Spleen (tissue), 11 donors: Measurements from ENCODE around the gene ALMS1. TPM values are rescaled to one million over a fixed set of nuclear protein-coding genes. Genes with fewer than 3 reads are reported as not detected.
A peak's percentile ranks its signal among the peaks of the same experiment; 100 is the strongest.
"Not testable (repeated sequence)": the region's sequence is repeated elsewhere in the genome, so short reads cannot be mapped to it uniquely, and the experiment has no call there.

Experiments used
- DNase-seq: peaks from one replicate; pipeline ENCODE4 v3.0.0-alpha.2; 2020
- H3K27ac ChIP-seq, 8 donors: fragments of 200-600 bp; sonication (generic) in 7 of 8; 1 replicate in 4 of 8; 2 replicates in 4 of 8; pipeline versions ENCODE4 v1.5.0 to v1.8.0; 2016 to 2021; ENCODE audit warnings: inconsistent platforms in 4 of 8, mild to moderate bottlenecking in 4 of 8, moderate library complexity in 1 of 8
- H3K27me3 ChIP-seq, 7 donors: fragments of 200-600 bp; sonication (generic) in 6 of 7; replicated peaks in 1 of 7; 1 replicate in 4 of 7; 2 replicates in 3 of 7; pipeline versions ENCODE4 v1.5.0 to v1.8.0; 2016 to 2021; ENCODE audit warnings: inconsistent platforms in 3 of 7, mild to moderate bottlenecking in 1 of 7
- H3K36me3 ChIP-seq, 6 donors: fragments of 200-600 bp; sonication (generic) in 5 of 6; 1 replicate in 4 of 6; 2 replicates in 2 of 6; pipeline versions ENCODE4 v1.5.0 to v1.8.0; 2016 to 2021; ENCODE audit warnings: inconsistent platforms in 2 of 6
- H3K4me1 ChIP-seq, 6 donors: fragments of 200-600 bp; sonication (generic) in 5 of 6; 1 replicate in 3 of 6; 2 replicates in 3 of 6; pipeline versions ENCODE4 v1.5.0 to v1.8.0; 2016 to 2021; ENCODE audit warnings: inconsistent platforms in 3 of 6
- H3K4me3 ChIP-seq, 8 donors: fragments of 200-600 bp; sonication (generic) in 7 of 8; 1 replicate in 4 of 8; 2 replicates in 4 of 8; pipeline versions ENCODE4 v1.5.0 to v1.8.0; 2016 to 2021; ENCODE audit warnings: inconsistent platforms in 4 of 8, mild to moderate bottlenecking in 4 of 8, moderate library complexity in 2 of 8
- H3K9me3 ChIP-seq, 8 donors: fragments of 200-600 bp; sonication (generic) in 7 of 8; 1 replicate in 4 of 8; 2 replicates in 4 of 8; pipeline versions ENCODE4 v1.5.0 to v1.8.0; 2016 to 2021; ENCODE audit warnings: inconsistent platforms in 4 of 8
- POLR2A ChIP-seq, 3 donors: fragments of 450-650 bp; IDR thresholded peaks; one replicate each; pipeline ENCODE4 v1.5.1; 2017; ENCODE audit warnings: antibody characterized with exemption in 3 of 3, mild to moderate bottlenecking in 1 of 3
- POLR2AphosphoS5 ChIP-seq, 3 donors: sonication (generic); formaldehyde crosslinking; IDR thresholded peaks; one replicate each; pipeline ENCODE4 v1.5.1; 2017; ENCODE audit warnings: antibody characterized with exemption in 3 of 3
- WGBS, 5 donors: extraction: QIAGEN DNeasy Blood & Tissue Kit in 3 of 5; methylation state at CpG; one replicate each; pipeline versions ENCODE4 v1.1.5 to v1.1.7; 2013 to 2018; 5-methylcytosine and 5-hydroxymethylcytosine counted together
- intact Hi-C: fragments of 100-400 bp; cut with DNase I; formaldehyde crosslinking; loops from one replicate; pipeline ENCODE4 v1.15.0; 2023; ENCODE audit warnings: low total_unique reads
- polyA plus RNA-seq, 3 donors: library from polyadenylated mRNA; stranded (reverse); fragments of 200-250 nt; gene quantifications; one replicate each; pipeline ENCODE4 v1.2.1, GENCODE V29; 2013
- total RNA-seq, 7 donors: library from RNA; depleted of rRNA in 3 of 7; stranded (reverse); fragments of >200 nt in 3 of 7; fragmentation: NEBNext Ultra II Directional in 4 of 7; extraction: Animal tissue kit (Norgen Biotek cat#: 25700) in 4 of 7; gene quantifications; one replicate each; pipeline versions ENCODE4 v1.1.0 to v1.2.1, GENCODE V29; 2016 to 2021
- TF ChIP-seq, protein P1 (sequence below), 11 experiments: fragments of 200-600 bp in 7 of 11; fragments of 450-650 bp in 4 of 11; sonication (generic) in 4 of 11; IDR thresholded peaks in 8 of 11; conservative IDR thresholded peaks in 3 of 11; 1 replicate in 7 of 11; 2 replicates in 4 of 11; pipeline versions ENCODE4 v1.4.0 to v1.8.0; 2016 to 2021; ENCODE audit warnings: antibody characterized with exemption in 11 of 11, inconsistent platforms in 4 of 11, mild to moderate bottlenecking in 1 of 11
- donor health status: healthy with polysubstance abuse.
- donor health status: DM: no; HTN: no; CAD: no; lungs with moderate emphysema.
- donor health status: DM: no; HTN: no; CAD: no.
- donor health status: Bipolar disorder and iron deficiency.
- donor health status: healthy.
- donor health status: DM: no; HTN: no; CAD: no.
- donor health status: DM: yes; HTN: yes; CAD: no.

Gene ALMS1
- total and polyA plus RNA-seq, 10 donors, result 3.8 to 34.2 (median 17.7) TPM

DNA sequence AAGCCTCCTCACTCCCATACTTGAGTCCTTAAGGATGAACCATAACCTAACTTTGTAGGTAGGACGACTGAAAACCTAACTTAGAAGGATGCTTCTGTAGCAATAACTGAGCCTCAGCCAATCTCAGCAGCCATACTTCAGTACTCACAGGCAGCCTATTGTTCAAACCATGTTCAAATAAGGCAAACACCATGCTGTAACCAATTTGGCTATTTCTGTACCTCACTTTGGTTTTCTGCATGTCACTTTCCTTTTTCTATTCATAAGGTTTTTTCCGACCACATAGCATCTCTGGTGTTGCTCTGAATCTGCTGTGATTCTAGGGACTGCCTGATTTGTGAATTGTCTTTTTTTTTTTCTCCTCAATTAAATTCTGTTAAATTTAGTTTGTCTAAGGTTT is 242.9 kb downstream of the ALMS1 start:
- 61 to 90% (median 76%) methylated on average over 2 of the region's 2 CpGs for WGBS, 5 donors
- H3K36me3 ChIP-seq, H3K9me3 ChIP-seq, H3K4me1 ChIP-seq, intact Hi-C loops, H3K27ac ChIP-seq, DNase-seq, H3K27me3 ChIP-seq, H3K4me3 ChIP-seq: not testable (repeated sequence)

DNA sequence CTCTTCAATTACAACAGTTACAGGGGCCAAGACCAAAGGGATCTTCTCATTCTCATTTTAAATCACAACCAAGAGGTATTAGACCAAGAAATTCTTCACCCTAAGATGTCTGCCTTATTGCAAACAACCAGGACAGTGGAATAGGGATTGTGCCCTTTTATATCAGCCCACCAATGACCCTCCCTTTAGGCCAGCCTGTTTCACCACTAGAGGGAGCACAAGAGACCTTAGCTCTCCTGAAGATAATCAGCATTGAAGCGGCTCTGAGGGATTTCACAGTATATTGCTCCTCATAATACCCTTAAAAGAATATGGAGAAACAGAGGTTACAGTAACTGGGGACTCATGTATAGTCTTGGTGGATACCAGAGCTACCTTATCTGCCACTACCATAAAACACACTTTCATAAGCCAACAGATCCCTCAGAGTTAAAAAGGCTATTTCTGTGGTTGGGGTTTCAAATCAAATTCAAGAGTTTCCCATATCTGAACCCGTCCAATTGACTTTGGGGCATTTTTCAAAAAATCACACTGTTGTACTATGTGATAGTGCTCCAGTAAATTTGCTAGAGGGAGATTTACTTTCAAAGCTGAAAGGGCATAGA is 245.1 kb downstream of the ALMS1 start:
- H3K4me3 ChIP-seq, DNase-seq, intact Hi-C loops, H3K4me1 ChIP-seq, H3K27me3 ChIP-seq, H3K36me3 ChIP-seq, H3K9me3 ChIP-seq, H3K27ac ChIP-seq: not testable (repeated sequence)
- TF ChIP-seq, protein P1, sequence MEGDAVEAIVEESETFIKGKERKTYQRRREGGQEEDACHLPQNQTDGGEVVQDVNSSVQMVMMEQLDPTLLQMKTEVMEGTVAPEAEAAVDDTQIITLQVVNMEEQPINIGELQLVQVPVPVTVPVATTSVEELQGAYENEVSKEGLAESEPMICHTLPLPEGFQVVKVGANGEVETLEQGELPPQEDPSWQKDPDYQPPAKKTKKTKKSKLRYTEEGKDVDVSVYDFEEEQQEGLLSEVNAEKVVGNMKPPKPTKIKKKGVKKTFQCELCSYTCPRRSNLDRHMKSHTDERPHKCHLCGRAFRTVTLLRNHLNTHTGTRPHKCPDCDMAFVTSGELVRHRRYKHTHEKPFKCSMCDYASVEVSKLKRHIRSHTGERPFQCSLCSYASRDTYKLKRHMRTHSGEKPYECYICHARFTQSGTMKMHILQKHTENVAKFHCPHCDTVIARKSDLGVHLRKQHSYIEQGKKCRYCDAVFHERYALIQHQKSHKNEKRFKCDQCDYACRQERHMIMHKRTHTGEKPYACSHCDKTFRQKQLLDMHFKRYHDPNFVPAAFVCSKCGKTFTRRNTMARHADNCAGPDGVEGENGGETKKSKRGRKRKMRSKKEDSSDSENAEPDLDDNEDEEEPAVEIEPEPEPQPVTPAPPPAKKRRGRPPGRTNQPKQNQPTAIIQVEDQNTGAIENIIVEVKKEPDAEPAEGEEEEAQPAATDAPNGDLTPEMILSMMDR (IDR thresholded peaks at IDR 0.05 in 8 of 11, conservative IDR thresholded peaks at IDR 0.05 in 3 of 11), result peak in 7 of 11 experiments; percentile 24 to 70 (median 62)
- WGBS, 5 donors, result 33 to 50% (median 40%) methylated on average over 2 of the region's 2 CpGs

- H3K4me3 ChIP-seq, DNase-seq, H3K36me3 ChIP-seq, intact Hi-C loops, H3K27me3 ChIP-seq, H3K4me1 ChIP-seq, H3K27ac ChIP-seq: not testable (repeated sequence)
- peaks cover 0 to 14% (median 9%) of the 10 kb centered on the region in 8 donors for H3K9me3 ChIP-seq
Measured at GRCh38 chr2:73636977-73637376, 251.3 kb downstream of the ALMS1 start.

- DNase-seq, result no peak
- intact Hi-C loops, result no loop called here
Measured at GRCh38 chr2:73638429-73638828, 252.8 kb downstream of the ALMS1 start.

GRCh38 chr2:73640511-73640911 is 254.9 kb downstream of the ALMS1 start:
- Histone ChIP-seq H3K27ac (peak overlapping the region in 3 of 8 donors; percentile 22 to 63 (median 46)), H3K27me3 (peaks cover 0 to 5% (median 0%) of the 10 kb centered on the region in 7 donors), H3K36me3 (no peaks in the 10 kb centered on the region), H3K4me3 (peak overlapping the region in 1 of 8 donors; percentile 42), H3K4me1 (no peaks in the 10 kb centered on the region), H3K9me3 (peaks cover 0 to 14% (median 9%) of the 10 kb centered on the region in 8 donors)
- intact Hi-C loops, result no loop called here
- no peak for DNase-seq
- peak in 1 of 3 donors; percentile 31 for TF ChIP-seq POLR2AphosphoS5 (IDR thresholded peaks at IDR 0.05)
- no peak for TF ChIP-seq POLR2A (IDR thresholded peaks at IDR 0.05)
- TF ChIP-seq, protein P1 (IDR thresholded peaks at IDR 0.05 in 8 of 11, conservative IDR thresholded peaks at IDR 0.05 in 3 of 11), result no peak
- WGBS, 5 donors, result 23 to 46% (median 37%) methylated on average over 1 of the region's 1 CpG

More at GRCh38 chr2:73638429-73638828, 252.8 kb downstream of the ALMS1 start:
- WGBS, 5 donors, result 89 to 100% (median 97%) methylated on average over 1 of the region's 1 CpG
- no peak overlapping the region for H3K4me3 ChIP-seq
- no peaks in the 10 kb centered on the region for H3K4me1 ChIP-seq
- no peak overlapping the region for H3K27ac ChIP-seq
- TF ChIP-seq POLR2AphosphoS5 (IDR thresholded peaks at IDR 0.05), result no peak
- TF ChIP-seq, protein P1 (IDR thresholded peaks at IDR 0.05 in 8 of 11, conservative IDR thresholded peaks at IDR 0.05 in 3 of 11), result no peak
- TF ChIP-seq POLR2A (IDR thresholded peaks at IDR 0.05), result no peak
- H3K27me3 ChIP-seq, result no peaks in the 10 kb centered on the region
- H3K36me3 ChIP-seq, result no peaks in the 10 kb centered on the region
- peaks cover 0 to 14% (median 9%) of the 10 kb centered on the region in 8 donors for H3K9me3 ChIP-seq
